K562 (cell line): ENCODE results near the gene ISY1. TPM values are rescaled to one million over a fixed set of nuclear protein-coding genes. Genes with fewer than 3 reads are reported as not detected.

Experiments used
- ATF3 ChIP-seq, 2 experiments: fragments of 450-650 bp in 1 of 2; sonication (generic) in 1 of 2; formaldehyde crosslinking in 1 of 2; IDR thresholded peaks in 1 of 2; conservative IDR thresholded peaks in 1 of 2; 2 replicates each; pipeline versions ENCODE4 v1.6.1 to v1.8.1; 2016 to 2023; ENCODE audit warnings: mild to moderate bottlenecking in 2 of 2, moderate library complexity in 2 of 2, inconsistent platforms in 1 of 2, missing genetic modification reagents in 1 of 2
- IFI16 ChIP-seq: fragments of 250-450 bp; sonication (Bioruptor Pico); IDR thresholded peaks from 2 replicates; pipeline ENCODE4 v2.1.2; 2022; ENCODE audit warnings: mild to moderate bottlenecking, inconsistent platforms
- MEIS2 ChIP-seq: fragments of 450-650 bp; IDR thresholded peaks from 2 replicates; pipeline ENCODE4 v1.6.1; 2014; ENCODE audit warnings: mild to moderate bottlenecking; ENCODE audit not compliant: partially characterized antibody
- MTF1 ChIP-seq: fragments of 250-450 bp; sonication (Bioruptor Pico); IDR thresholded peaks from 2 replicates; pipeline ENCODE4 v1.9.0; 2021; ENCODE audit warnings: moderate library complexity, mild to moderate bottlenecking, inconsistent platforms, borderline replicate concordance
- MYNN ChIP-seq, 2 experiments: sonication (generic); formaldehyde crosslinking in 1 of 2; IDR thresholded peaks; 2 replicates each; pipeline versions ENCODE4 v1.5.0 to v1.6.1; 2016 to 2020; ENCODE audit warnings: antibody characterized with exemption in 1 of 2, missing genetic modification reagents in 1 of 2
- NEUROD1 ChIP-seq: fragments of 150-350 bp; IDR thresholded peaks from 2 replicates; pipeline ENCODE4 v1.6.1; 2014; ENCODE audit warnings: borderline replicate concordance, low read length, low read depth; ENCODE audit not compliant: partially characterized antibody
- NFXL1 ChIP-seq: fragments of 450-650 bp; formaldehyde crosslinking; IDR thresholded peaks from 2 replicates; pipeline ENCODE4 v1.4.0; 2021; ENCODE audit warnings: mild to moderate bottlenecking
- POLR2AphosphoS2 ChIP-seq: IDR thresholded peaks from 2 replicates; pipeline ENCODE4 v1.6.1; 2012; ENCODE audit warnings: low read length, improper control_type of control experiment
- RAD21 ChIP-seq, 2 experiments: fragments of 250-450 bp in 1 of 2; fragments of 450-650 bp in 1 of 2; sonication (Bioruptor Pico) in 1 of 2; formaldehyde crosslinking in 1 of 2; IDR thresholded peaks in 1 of 2; conservative IDR thresholded peaks in 1 of 2; 2 replicates each; pipeline versions ENCODE4 v1.4.0 to v1.8.0; 2020 to 2022; ENCODE audit warnings: mild to moderate bottlenecking in 2 of 2, moderate library complexity in 1 of 2
- SUPT5H ChIP-seq: fragments of 450-650 bp; IDR thresholded peaks from 2 replicates; pipeline ENCODE4 v1.6.1; 2016
- ZNF436 ChIP-seq: fragments of 250-450, 450-650 bp; sonication (Bioruptor Pico); formaldehyde crosslinking; IDR thresholded peaks from 2 replicates; pipeline ENCODE4 v1.7.0; 2020; ENCODE audit warnings: mild to moderate bottlenecking
- polyA plus RNA-seq, 8 experiments: library from polyadenylated mRNA; depleted of rRNA in 4 of 8; stranded (reverse) in 5 of 8; unstranded in 3 of 8; fragments of >200 nt; fragmentation: Nextera tagmentation in 2 of 8; fragmentation: Illumina TruSeq in 1 of 8; extraction: Ambion mirVana in 2 of 8; extraction: Trizol in 1 of 8; gene quantifications; 2 replicates each; pipeline versions ENCODE4 v1.2.1 to v1.2.3, GENCODE V29; 2011 to 2014; ENCODE audit warnings: inconsistent platforms in 1 of 8, missing spikeins in 1 of 8
- total RNA-seq, 7 experiments: library from RNA; depleted of rRNA in 6 of 7; stranded (reverse); fragments of >200 nt in 6 of 7; fragmentation: Illumina TruSeq in 2 of 7; extraction: Trizol in 2 of 7; gene quantifications; 2 replicates each; pipeline versions ENCODE4 v1.2.1 to v1.2.3, GENCODE V29; 2011 to 2021; ENCODE audit warnings: low replicate concordance in 1 of 7

ISY1 gene
- total and polyA plus RNA-seq, 9 of the 15 experiments (the other 6 are each of a cell fraction or from before 2014, with no cell fraction given), result 23.5 to 50.0 (median 32.9) TPM

- TF ChIP-seq MYNN (IDR thresholded peaks at IDR 0.05), result peak; percentile 16; the same call in 1 of the 2 replicates
- no peak for TF ChIP-seq MYNN (CRISPR knock-in tag; IDR thresholded peaks at IDR 0.05)
- peak; percentile 54; the same call in 1 of the 2 replicates for TF ChIP-seq ATF3 (IDR thresholded peaks at IDR 0.05)
- TF ChIP-seq ATF3 (CRISPR knock-in tag; conservative IDR thresholded peaks at IDR 0.05), result no peak
- no peak for TF ChIP-seq NFXL1
- TF ChIP-seq ZNF436 (CRISPR knock-in tag), result no peak
- no peak for TF ChIP-seq IFI16 (CRISPR knock-in tag)
- TF ChIP-seq MTF1, result no peak
- peak; percentile 24; the same call in 1 of the 2 replicates for TF ChIP-seq SUPT5H
- TF ChIP-seq POLR2AphosphoS2, result peak; percentile 52; the same call in 1 of the 2 replicates
- peak; percentile 76 for TF ChIP-seq MEIS2
- peak in 1 of 2 experiments; percentile 22; a peak in 1 of 4 replicates for TF ChIP-seq RAD21 (CRISPR knock-in tag; conservative IDR thresholded peaks at IDR 0.05 in 1 of 2, IDR thresholded peaks at IDR 0.05 in 1 of 2)
- TF ChIP-seq NEUROD1, result no peak
These were observed 2.1 kb upstream of the ISY1 start (continued) for GRCh38 chr3:129162729-129163579.
